ENCODE measurements around the gene PLPP4.

DNA sequence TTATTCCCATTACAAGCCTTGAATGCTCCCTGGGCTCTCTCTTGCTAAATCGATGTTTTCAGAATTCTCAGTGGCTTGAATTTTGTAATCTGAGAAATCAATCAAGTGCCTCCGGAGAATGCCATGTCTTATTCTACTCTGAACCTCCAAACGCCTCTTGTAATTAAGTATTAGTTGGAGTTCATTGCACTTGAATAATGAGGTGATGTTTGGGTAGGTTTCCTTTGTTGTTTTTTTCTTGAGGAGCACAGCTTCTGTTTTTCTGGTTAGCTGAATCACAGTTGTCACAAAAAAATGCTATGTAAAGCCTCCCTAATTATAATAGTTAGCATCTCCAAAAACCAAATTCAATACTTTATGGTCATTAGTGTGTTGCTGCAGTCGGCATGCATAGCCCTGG is 100.3 kb downstream of the PLPP4 start:
- TF ChIP-seq, protein P1, sequence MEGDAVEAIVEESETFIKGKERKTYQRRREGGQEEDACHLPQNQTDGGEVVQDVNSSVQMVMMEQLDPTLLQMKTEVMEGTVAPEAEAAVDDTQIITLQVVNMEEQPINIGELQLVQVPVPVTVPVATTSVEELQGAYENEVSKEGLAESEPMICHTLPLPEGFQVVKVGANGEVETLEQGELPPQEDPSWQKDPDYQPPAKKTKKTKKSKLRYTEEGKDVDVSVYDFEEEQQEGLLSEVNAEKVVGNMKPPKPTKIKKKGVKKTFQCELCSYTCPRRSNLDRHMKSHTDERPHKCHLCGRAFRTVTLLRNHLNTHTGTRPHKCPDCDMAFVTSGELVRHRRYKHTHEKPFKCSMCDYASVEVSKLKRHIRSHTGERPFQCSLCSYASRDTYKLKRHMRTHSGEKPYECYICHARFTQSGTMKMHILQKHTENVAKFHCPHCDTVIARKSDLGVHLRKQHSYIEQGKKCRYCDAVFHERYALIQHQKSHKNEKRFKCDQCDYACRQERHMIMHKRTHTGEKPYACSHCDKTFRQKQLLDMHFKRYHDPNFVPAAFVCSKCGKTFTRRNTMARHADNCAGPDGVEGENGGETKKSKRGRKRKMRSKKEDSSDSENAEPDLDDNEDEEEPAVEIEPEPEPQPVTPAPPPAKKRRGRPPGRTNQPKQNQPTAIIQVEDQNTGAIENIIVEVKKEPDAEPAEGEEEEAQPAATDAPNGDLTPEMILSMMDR (IDR thresholded peaks at IDR 0.05) = no peak
- TF ChIP-seq RCOR1 (IDR thresholded peaks at IDR 0.05; ENCODE audit: low read length) (no peak), SMC3 (IDR thresholded peaks at IDR 0.05; ENCODE audit: low read depth, low read length) (no peak)

All from SK-N-SH (cell line).